Neuronal stem cell (in vitro differentiated cells): ENCODE data around the gene HLA-F.

ENCODE experiments used
- DNase-seq: peaks from one replicate; pipeline ENCODE4 v3.0.0-alpha.2; 2013; ENCODE audit warnings: low spot score
- H2AFZ ChIP-seq: one replicate; pipeline ENCODE4 v1.6.1; 2013; ENCODE audit warnings: mild to moderate bottlenecking, low read length, inconsistent platforms
- H2AK5ac ChIP-seq: 2 replicates; pipeline ENCODE4 v1.6.1; 2013; ENCODE audit warnings: low read depth, mild to moderate bottlenecking, inconsistent platforms, low read length, moderate library complexity, mixed read lengths
- H2BK120ac ChIP-seq: 2 replicates; pipeline ENCODE4 v1.6.1; 2013; ENCODE audit warnings: low read depth, mild to moderate bottlenecking, inconsistent platforms, low read length, moderate library complexity, mixed read lengths
- H2BK12ac ChIP-seq: one replicate; pipeline ENCODE4 v1.6.1; 2013; ENCODE audit warnings: low read length, inconsistent platforms
- H2BK15ac ChIP-seq: 2 replicates; pipeline ENCODE4 v1.6.1; 2013; ENCODE audit warnings: mild to moderate bottlenecking, low read length, inconsistent platforms, mixed read lengths
- H2BK5ac ChIP-seq: one replicate; pipeline ENCODE4 v1.6.1; 2013; ENCODE audit warnings: inconsistent platforms, mild to moderate bottlenecking, low read length, moderate library complexity
- H3K14ac ChIP-seq: one replicate; pipeline ENCODE4 v1.6.1; 2013; ENCODE audit warnings: low read length, inconsistent platforms
- H3K18ac ChIP-seq: 2 replicates; pipeline ENCODE4 v1.6.1; 2013; ENCODE audit warnings: low read length, inconsistent platforms
- H3K23ac ChIP-seq: 2 replicates; pipeline ENCODE4 v1.6.1; 2013; ENCODE audit warnings: low read depth, mild to moderate bottlenecking, mixed read lengths, low read length, inconsistent platforms; ENCODE audit not compliant: poor library complexity
- H3K27ac ChIP-seq: replicated peaks from 3 replicates; pipeline ENCODE4 v1.5.1; 2013; ENCODE audit warnings: low read length, inconsistent platforms
- H3K27me3 ChIP-seq, 3 experiments: 2 replicates each; pipeline ENCODE4 v1.6.1; 2013; ENCODE audit warnings: low read length in 3 of 3, mild to moderate bottlenecking in 2 of 3, inconsistent platforms in 1 of 3, low read depth in 1 of 3, mixed read lengths in 1 of 3, moderate library complexity in 1 of 3; ENCODE audit not compliant: control insufficient read depth in 3 of 3, insufficient read depth in 3 of 3
- H3K36me3 ChIP-seq, 2 donors: replicated peaks in 1 of 2; 2 replicates each; pipeline ENCODE4 v1.6.1; 2013; ENCODE audit warnings: low read length in 2 of 2; ENCODE audit not compliant: control insufficient read depth in 2 of 2, insufficient read depth in 2 of 2
- H3K4ac ChIP-seq: 2 replicates; pipeline ENCODE4 v1.6.1; 2013; ENCODE audit warnings: inconsistent platforms, mild to moderate bottlenecking, low read length, moderate library complexity
- H3K4me1 ChIP-seq, 2 donors: 1 replicate in 1 of 2; 2 replicates in 1 of 2; pipeline ENCODE4 v1.6.1; 2013; ENCODE audit warnings: low read length in 2 of 2, low read depth in 1 of 2; ENCODE audit not compliant: control insufficient read depth in 2 of 2, insufficient read depth in 1 of 2
- H3K4me2 ChIP-seq: one replicate; pipeline ENCODE4 v1.6.1; 2013; ENCODE audit warnings: mild to moderate bottlenecking, low read length, inconsistent platforms; ENCODE audit not compliant: insufficient read depth, poor library complexity, severe bottlenecking
- H3K4me3 ChIP-seq, 2 donors: 2 replicates each; pipeline ENCODE4 v1.5.1; 2013; ENCODE audit warnings: low read length in 2 of 2, mild to moderate bottlenecking in 2 of 2, inconsistent platforms in 1 of 2, moderate library complexity in 1 of 2
- H3K79me1 ChIP-seq: one replicate; pipeline ENCODE4 v1.6.1; 2013; ENCODE audit warnings: low read depth, mild to moderate bottlenecking, inconsistent platforms, low read length, moderate library complexity
- H3K9ac ChIP-seq: one replicate; pipeline ENCODE4 v1.6.1; 2013; ENCODE audit warnings: mild to moderate bottlenecking, low read depth, low read length, inconsistent platforms; ENCODE audit not compliant: poor library complexity
- H3K9me3 ChIP-seq, 2 donors: replicated peaks in 1 of 2; 2 replicates each; pipeline versions ENCODE3 to v1.6.1; 2013; ENCODE audit warnings: low read length in 2 of 2, mild to moderate bottlenecking in 2 of 2, inconsistent platforms in 1 of 2, low read depth in 1 of 2, mixed read lengths in 1 of 2, moderate library complexity in 1 of 2; ENCODE audit not compliant: control insufficient read depth in 2 of 2, insufficient read depth in 1 of 2
- H4K8ac ChIP-seq: one replicate; pipeline ENCODE4 v1.6.1; 2013; ENCODE audit warnings: low read depth, mild to moderate bottlenecking, inconsistent platforms, low read length, moderate library complexity
- H4K91ac ChIP-seq: one replicate; pipeline ENCODE4 v1.6.1; 2013; ENCODE audit warnings: low read length, low read depth, mild to moderate bottlenecking, inconsistent platforms; ENCODE audit not compliant: poor library complexity
- WGBS, 2 donors: extraction: QIAGEN DNeasy Blood & Tissue Kit; methylation state at CpG; one replicate each; pipeline ENCODE4 v1.1.7; 2013; ENCODE audit warnings: missing lambda C conversion rate in 2 of 2, mixed read lengths in 1 of 2; ENCODE audit not compliant: insufficient read length in 2 of 2, insufficient replicate concordance in 1 of 2; ENCODE audit errors: extremely low coverage in 2 of 2; 5-methylcytosine and 5-hydroxymethylcytosine counted together

The HLA-F gene

DNA sequence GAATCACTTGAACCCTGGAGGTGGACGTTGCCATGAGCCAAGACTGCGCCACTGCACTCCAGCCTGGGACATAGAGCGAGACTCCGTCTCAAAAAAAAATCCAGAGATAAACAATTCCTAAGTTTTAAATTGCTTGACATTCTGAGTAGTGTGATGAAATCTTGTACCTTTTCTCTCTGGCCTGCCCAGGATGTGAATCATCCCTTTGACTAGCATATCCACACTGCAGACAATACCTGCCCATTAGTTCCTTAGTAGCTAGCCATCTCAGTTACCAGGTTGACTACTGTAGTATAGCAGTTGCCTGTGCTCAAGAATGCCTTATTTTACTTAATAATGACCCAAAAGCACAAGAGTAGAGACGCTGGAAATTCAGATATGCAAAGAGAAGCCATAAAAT, 45.1 kb upstream of the HLA-F start:
- no peak overlapping the region for H3K4ac ChIP-seq

DNA sequence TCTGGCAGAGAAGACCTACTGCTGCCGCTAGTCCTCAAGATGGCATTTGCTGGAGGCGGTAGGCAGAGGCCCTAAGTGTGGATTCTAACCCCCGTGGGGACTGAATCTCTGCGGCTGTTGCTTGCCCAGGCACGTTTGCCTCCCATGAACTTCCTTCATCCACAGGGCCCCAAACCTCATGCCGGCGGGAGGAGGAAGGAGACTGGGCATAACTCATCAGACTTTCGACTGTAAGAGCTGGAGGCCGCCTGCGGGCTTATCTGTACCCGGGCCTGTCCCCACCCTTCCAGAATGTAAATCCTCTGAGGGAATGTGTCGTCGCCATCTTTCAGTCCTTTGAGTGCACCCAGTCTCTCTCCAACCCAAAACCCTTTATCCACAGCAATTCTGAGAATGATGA, 43.3 kb upstream of the HLA-F start:
- no peak overlapping the region for H2BK12ac ChIP-seq
- no peak overlapping the region for H3K23ac ChIP-seq
- WGBS, 2 donors: no CpG with 5 or more reads among the region's 13 CpGs
- H4K8ac ChIP-seq: no peak overlapping the region
- DNase-seq: no peak
- no peaks in the 10 kb centered on the region for H3K9me3 ChIP-seq
- H3K4me1 ChIP-seq: peaks cover 0 to 2% of the 10 kb centered on the region in 2 donors
- no peaks in the 10 kb centered on the region for H3K79me1 ChIP-seq
- H3K4me2 ChIP-seq: no peak overlapping the region
- H3K27ac ChIP-seq: no peak overlapping the region
- no peak overlapping the region for H3K4me3 ChIP-seq
- H3K4ac ChIP-seq: no peak overlapping the region
- no peaks in the 10 kb centered on the region for H3K36me3 ChIP-seq
- no peaks in the 10 kb centered on the region for H3K27me3 ChIP-seq
- H3K18ac ChIP-seq: peak overlapping the region; percentile 74
- no peak overlapping the region for H3K9ac ChIP-seq
- no peak overlapping the region for H2BK120ac ChIP-seq
- H2BK15ac ChIP-seq: no peak overlapping the region
- H2AK5ac ChIP-seq: peak overlapping the region; percentile 61
- H4K91ac ChIP-seq: no peak overlapping the region
- no peak overlapping the region for H2AFZ ChIP-seq
- no peak overlapping the region for H3K14ac ChIP-seq
- H2BK5ac ChIP-seq: no peak overlapping the region

More for the DNA sequence above, 45.1 kb upstream of the HLA-F start:
- Histone ChIP-seq H3K4me1 (peaks cover 0 to 2% of the 10 kb centered on the region in 2 donors), H3K23ac (no peak overlapping the region), H4K8ac (no peak overlapping the region), H3K14ac (no peak overlapping the region), H3K9me3 (peaks cover 0 to 2% of the 10 kb centered on the region in 2 donors), H3K79me1 (no peaks in the 10 kb centered on the region), H2BK120ac (no peak overlapping the region), H3K4me2 (no peak overlapping the region), H2AK5ac (no peak overlapping the region), H3K4me3 (no peak overlapping the region), H2BK5ac (no peak overlapping the region), H3K18ac (no peak overlapping the region), H4K91ac (no peak overlapping the region), H3K27me3 (no peaks in the 10 kb centered on the region), H3K27ac (no peak overlapping the region), H2BK15ac (no peak overlapping the region), H2BK12ac (no peak overlapping the region), H2AFZ (no peak overlapping the region), H3K9ac (no peak overlapping the region), H3K36me3 (no peaks in the 10 kb centered on the region)
- no CpG with 5 or more reads among the region's 5 CpGs for WGBS, 2 donors
- no peak for DNase-seq

DNA sequence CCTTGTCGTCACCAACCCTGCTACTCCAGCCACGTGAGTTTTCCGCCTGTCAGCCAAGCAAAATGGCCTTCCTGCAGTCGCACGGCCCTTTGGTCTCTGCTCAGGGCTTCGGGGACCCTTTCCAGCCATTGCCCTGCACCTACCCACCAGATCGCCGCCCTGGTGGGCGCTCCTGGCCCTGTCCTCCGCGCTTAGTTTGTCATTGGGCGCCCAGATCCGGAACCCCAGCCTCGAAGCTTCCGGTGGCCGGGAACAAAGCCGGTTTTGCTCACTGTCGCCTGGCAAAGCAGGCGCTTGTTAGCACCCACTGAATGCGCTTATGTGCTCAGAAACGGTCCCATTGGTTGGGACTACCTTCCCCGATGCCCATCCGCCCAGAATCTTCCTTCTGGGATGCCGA, 42.8 kb upstream of the HLA-F start:
- peak overlapping the region; percentile 18 for H2BK12ac ChIP-seq
- H2AK5ac ChIP-seq: peak overlapping the region; percentile 61
- no peak for DNase-seq
- no peak overlapping the region for H2AFZ ChIP-seq
- H4K91ac ChIP-seq: no peak overlapping the region
- H2BK120ac ChIP-seq: no peak overlapping the region
- peaks cover 0 to 2% of the 10 kb centered on the region in 2 donors for H3K4me1 ChIP-seq
- no peak overlapping the region for H3K4ac ChIP-seq
- peak overlapping the region; percentile 67 for H3K18ac ChIP-seq
- WGBS, 2 donors: no CpG with 5 or more reads among the region's 24 CpGs
- H3K4me3 ChIP-seq: no peak overlapping the region
- no peak overlapping the region for H3K23ac ChIP-seq
- peaks cover 0 to under 1% (median 0%) of the 10 kb centered on the region in 3 experiments for H3K27me3 ChIP-seq
- no peaks in the 10 kb centered on the region for H3K9me3 ChIP-seq
- no peak overlapping the region for H2BK15ac ChIP-seq
- H4K8ac ChIP-seq: no peak overlapping the region
- no peak overlapping the region for H3K4me2 ChIP-seq
- H3K14ac ChIP-seq: no peak overlapping the region
- H3K79me1 ChIP-seq: no peaks in the 10 kb centered on the region
- no peak overlapping the region for H3K27ac ChIP-seq
- no peaks in the 10 kb centered on the region for H3K36me3 ChIP-seq
- H2BK5ac ChIP-seq: no peak overlapping the region
- no peak overlapping the region for H3K9ac ChIP-seq

DNA sequence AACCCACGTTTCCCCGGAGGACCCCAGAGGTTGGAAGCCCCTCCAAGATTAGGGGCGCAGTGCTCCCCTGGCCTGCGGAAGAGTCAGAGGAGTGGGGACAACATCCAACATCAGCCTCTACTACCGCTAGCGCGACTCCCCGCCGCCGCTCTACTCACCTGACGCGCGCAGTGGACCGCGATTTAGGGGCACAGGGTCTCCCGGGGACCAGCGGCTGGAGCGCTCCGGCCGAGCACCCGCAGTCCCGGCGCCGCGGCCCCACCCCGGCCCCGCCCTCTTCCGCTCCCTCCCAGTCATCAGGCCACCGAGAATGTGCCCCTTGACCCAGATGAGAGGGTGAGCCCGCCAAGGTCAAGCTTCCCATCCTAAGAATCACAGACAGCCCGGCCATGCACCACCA, 42.3 kb upstream of the HLA-F start, which contains the start of gene ZFP57:
Gene ZFP57, minus strand, starts transcription at position 249 of the 400 bp plus-strand sequence. CDS start 4,149 bp downstream, outside the sequence.
- Histone ChIP-seq H2BK120ac (no peak within 1 kb of the TSS), H4K91ac (no peak within 1 kb of the TSS), H3K27ac (no peak within 1 kb of the TSS), H3K4me1 (peaks cover 0 to 2% of the 10 kb centered on the region in 2 donors), H2AK5ac (peak within 1 kb of the TSS; percentile 61), H2AFZ (no peak within 1 kb of the TSS), H3K27me3 (peaks cover 0 to 6% (median 0%) of the 10 kb centered on the region in 3 experiments), H3K79me1 (no peaks in the 10 kb centered on the region), H2BK15ac (no peak within 1 kb of the TSS), H3K36me3 (no peaks in the 10 kb centered on the region), H3K23ac (no peak within 1 kb of the TSS), H2BK5ac (no peak within 1 kb of the TSS), H3K4ac (no peak within 1 kb of the TSS), H4K8ac (no peak within 1 kb of the TSS), H3K9me3 (no peaks in the 10 kb centered on the region), H3K9ac (no peak within 1 kb of the TSS), H3K14ac (no peak within 1 kb of the TSS), H3K4me2 (no peak within 1 kb of the TSS), H2BK12ac (peak within 1 kb of the TSS; percentile 18), H3K4me3 (no peak within 1 kb of the TSS), H3K18ac (peak within 1 kb of the TSS; percentile 74)
- no CpG with 5 or more reads among the region's 31 CpGs for WGBS, 2 donors
- DNase-seq: no peak
